Measurements from ENCODE around the gene DOCK4. TPM values are rescaled to one million over a fixed set of nuclear protein-coding genes. Genes with fewer than 3 reads are reported as not detected.

Gene DOCK4
- total and polyA plus RNA-seq, 4 donors, result 7.2 to 48.9 (median 12.8) TPM

- Histone ChIP-seq H3K36me3 (ENCODE audit: control insufficient read depth in 4 of 4, insufficient read depth in 3 of 4, low read depth in 1 of 4, low read length in 3 of 4) (no peaks in the 10 kb centered on the region), H3K27ac (ENCODE audit: low read depth in 1 of 2, low read length in 2 of 2) (peak overlapping the region in 1 of 2 donors; percentile 14), H3K9me3 (ENCODE audit: control insufficient read depth in 4 of 4, low read length in 3 of 4) (no peaks in the 10 kb centered on the region), H3K4me3 (ENCODE audit: low read depth in 1 of 3, low read length in 3 of 3) (no peak overlapping the region), H3K4me1 (ENCODE audit: control insufficient read depth in 4 of 4, insufficient read depth in 4 of 4, low read length in 3 of 4) (peaks cover 10 to 27% (median 18%) of the 10 kb centered on the region in 4 donors), H3K27me3 (ENCODE audit: control insufficient read depth in 4 of 4, insufficient read depth in 4 of 4, low read length in 3 of 4) (no peaks in the 10 kb centered on the region), H3K9ac (ENCODE audit: low read depth in 1 of 2, low read length in 2 of 2) (no peak overlapping the region)
- 85% methylated on average over 10 of the region's 10 CpGs for WGBS
- no peak for DNase-seq (ENCODE audit: low spot score)
- TF ChIP-seq ZBTB33 (IDR thresholded peaks at IDR 0.05) (no peak), GABPA (IDR thresholded peaks at IDR 0.05 in 1 of 2, conservative IDR thresholded peaks at IDR 0.05 in 1 of 2) (no peak), NR2F2 (IDR thresholded peaks at IDR 0.05) (no peak), MAX (IDR thresholded peaks at IDR 0.05) (no peak), REST (IDR thresholded peaks at IDR 0.05) (no peak), RAD21 (IDR thresholded peaks at IDR 0.05) (no peak), EGR1 (IDR thresholded peaks at IDR 0.05; ENCODE audit: low read depth in 2 of 2) (no peak), TAF1 (conservative IDR thresholded peaks at IDR 0.05) (no peak), CTCF (IDR thresholded peaks at IDR 0.05; ENCODE audit: low read depth, low read length, missing input control) (no peak), ATF3 (IDR thresholded peaks at IDR 0.05) (no peak), FOXA2 (IDR thresholded peaks at IDR 0.05) (no peak), FOXA1 (IDR thresholded peaks at IDR 0.05) (no peak), RXRA (IDR thresholded peaks at IDR 0.05) (no peak), SP1 (IDR thresholded peaks at IDR 0.05) (no peak), HNF4A (conservative IDR thresholded peaks at IDR 0.05) (no peak)
These were observed 75.3 kb downstream of the DOCK4 start for GRCh38 chr7:112130729-112131410.

All from liver (tissue), 9 donors.